ENCODE results near the gene MDFI.

Gene MDFI

GRCh38 chr6:41690541-41691330 lies 52.5 kb downstream of the MDFI start:
- DNase-seq, result no peak

- DNase-seq, result no peak
Observed at GRCh38 chr6:41691426-41692079, 53.3 kb downstream of the MDFI start.

GRCh38 chr6:41692080-41692675 lies 53.9 kb downstream of the MDFI start:
- no peak for DNase-seq

DNA sequence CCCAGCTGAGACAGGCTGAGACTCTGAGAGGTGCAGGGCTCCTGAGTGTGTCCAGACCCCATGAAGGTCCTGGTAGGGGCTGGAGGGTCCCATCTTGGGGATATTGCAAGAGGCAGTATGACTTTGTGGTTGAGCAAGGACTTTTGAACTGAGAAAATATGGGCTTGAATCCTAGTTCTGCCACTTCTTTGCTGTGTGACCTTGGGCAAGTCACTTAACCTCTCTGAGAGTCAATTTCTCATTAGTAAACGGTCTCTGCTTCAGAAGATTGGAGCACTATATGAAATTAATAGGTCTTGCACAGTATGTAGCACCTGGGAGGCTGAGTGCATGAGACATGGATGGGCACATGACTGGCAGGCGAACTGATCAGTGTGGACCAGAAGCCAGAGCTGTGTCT lies 54.5 kb downstream of the MDFI start:
- DNase-seq, result no peak

DNA sequence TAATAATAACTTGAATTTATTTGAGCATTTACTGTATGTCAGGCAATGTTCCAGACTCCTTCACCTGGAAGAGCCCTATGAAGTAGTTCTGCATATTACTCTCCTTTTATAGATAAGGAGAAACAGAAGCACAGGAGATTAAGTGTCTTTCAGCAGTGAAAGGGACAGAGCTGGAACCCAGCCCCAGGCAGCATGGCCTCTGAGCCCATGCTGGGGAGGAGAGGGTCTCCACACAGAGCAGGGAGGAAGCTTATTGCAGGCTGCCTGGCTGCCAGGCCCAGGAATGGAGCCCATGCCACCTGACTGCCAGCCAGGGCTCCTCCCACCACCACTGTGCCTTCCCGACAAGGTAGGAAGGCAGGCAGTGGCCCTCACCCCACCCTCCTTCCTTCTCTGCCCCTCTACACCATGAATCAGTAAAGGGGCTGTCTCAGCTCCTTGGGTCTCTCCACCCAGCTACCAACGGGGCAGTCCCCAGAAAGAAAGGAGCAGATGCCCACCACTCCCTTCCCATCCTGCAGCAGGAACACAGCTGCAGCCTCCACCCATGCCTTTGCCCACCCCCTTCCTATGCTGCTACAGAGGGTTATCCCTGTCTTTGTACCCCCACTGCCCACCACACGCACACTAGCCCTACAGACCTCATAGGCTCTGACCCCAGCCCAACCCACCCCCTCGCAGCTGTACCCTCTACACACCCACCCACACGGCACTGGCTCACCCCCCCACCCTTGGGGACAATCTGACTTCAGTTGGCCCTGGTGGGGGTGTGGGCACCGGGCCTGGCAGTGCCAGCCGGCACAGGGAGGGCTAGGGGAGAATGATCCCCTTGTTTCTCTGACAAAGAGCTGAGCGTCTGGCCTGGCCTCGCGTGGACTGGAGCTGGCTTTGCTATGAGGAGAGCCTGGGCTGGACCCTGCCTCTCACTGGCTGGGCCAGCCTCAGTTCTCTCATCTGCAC lies 55.3 kb downstream of the MDFI start:
- DNase-seq, result no peak

DNA sequence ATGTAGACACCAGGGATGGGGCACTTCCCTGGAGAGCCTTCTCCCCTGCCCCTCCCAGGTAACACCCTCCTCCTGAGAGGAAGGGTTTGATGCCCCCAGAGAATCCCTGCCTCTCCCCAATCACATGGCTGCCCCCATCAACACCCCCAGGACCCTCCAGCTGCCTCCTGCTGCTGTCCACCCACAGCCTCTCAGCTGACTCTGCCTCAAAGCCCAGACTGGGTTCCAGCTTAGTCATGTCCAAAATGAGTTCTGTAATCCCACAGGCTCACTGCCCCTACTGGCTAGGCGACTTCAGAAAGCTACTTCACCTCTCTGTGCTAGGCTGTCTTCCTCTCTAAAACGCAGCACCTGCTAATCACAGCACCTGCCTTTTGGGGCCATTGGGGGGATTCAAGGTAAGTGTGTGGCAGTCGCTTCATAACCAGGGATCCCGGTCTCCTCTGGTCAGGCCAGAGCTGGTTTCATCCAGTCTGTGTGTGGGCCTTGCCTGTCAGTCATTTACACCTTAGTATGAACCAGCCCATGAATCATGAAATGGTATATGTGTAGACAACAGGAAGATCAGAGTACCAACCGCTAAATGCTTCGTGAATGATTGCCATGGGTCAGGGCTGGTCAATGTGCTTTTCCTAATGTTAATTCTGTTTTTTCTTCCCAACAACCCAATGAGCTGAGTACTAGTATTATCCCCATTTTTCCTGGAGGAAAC lies 56.7 kb downstream of the MDFI start:
- peak; percentile 57 for DNase-seq

- DNase-seq, result no peak
Observed at GRCh38 chr6:41695825-41696224, 57.6 kb downstream of the MDFI start.

- DNase-seq, result no peak
Observed at GRCh38 chr6:41696788-41697187, 58.5 kb downstream of the MDFI start.

DNA sequence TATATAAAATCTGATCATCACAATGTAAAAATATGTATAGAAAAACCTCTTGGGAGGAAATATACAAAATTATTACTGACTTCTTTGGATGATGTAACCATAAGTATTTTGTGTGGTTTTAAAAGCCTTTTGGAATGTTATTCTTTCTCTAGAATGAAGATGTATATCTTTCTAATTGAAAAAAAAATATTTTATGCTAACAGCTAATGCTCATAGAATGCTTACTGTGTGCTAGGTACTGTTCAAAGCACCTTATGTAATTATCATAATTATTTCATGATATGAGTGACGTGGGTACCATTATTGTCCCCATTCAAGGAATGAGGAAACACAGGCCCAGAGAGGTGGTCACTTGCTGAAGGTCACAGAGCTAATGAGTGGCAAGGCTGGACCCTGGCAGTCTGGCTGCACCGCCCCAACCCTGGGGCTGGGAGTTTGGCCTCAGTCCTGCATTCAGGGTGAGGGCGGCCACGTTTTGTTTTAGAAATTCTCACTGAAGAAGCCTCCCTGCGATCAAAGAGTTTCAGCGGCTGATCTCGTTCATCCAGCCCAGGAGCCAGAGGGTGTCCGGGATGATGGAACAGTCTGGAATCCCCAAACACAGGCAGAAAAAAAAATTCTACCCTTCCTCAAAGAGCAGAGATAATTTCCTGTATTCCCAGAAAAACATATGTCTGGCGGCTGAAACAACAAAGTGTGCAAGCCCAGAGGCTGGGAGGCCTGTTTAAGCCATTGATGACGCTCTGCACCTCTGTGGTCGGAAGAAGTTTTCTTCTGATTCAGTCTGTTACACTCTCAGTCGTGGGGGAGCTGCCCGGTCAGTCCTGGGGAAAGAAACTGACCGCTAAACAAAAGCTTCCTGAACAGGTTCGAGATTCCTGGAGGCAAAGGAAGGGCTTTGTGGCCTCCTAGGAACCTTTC lies 59.9 kb downstream of the MDFI start:
- DNase-seq, result no peak

DNA sequence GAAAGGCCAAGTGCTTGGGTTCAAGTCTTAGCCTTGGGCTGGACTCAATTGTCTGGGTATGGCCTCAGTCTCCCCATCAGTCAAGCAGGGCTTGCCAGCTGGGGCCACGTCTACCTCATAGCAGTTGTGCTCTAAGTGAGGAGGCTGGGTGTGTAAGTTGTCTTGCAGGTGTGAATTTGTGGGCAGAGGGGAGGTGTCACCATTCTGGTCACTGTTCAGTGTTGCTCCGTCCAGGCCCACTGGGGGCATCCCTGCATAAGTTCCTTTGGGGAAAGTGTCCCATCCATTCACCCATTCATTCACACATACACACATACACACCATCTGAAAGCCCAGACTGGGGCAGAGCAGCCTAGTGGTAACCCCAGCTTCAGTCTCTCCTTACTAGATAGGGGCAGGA lies 60.8 kb downstream of the MDFI start:
- no peak for DNase-seq

GRCh38 chr6:41700463-41701347 lies 62.4 kb downstream of the MDFI start:
- no peak for DNase-seq

- DNase-seq, result no peak
Observed at GRCh38 chr6:41702089-41702745, 63.9 kb downstream of the MDFI start.

DNA sequence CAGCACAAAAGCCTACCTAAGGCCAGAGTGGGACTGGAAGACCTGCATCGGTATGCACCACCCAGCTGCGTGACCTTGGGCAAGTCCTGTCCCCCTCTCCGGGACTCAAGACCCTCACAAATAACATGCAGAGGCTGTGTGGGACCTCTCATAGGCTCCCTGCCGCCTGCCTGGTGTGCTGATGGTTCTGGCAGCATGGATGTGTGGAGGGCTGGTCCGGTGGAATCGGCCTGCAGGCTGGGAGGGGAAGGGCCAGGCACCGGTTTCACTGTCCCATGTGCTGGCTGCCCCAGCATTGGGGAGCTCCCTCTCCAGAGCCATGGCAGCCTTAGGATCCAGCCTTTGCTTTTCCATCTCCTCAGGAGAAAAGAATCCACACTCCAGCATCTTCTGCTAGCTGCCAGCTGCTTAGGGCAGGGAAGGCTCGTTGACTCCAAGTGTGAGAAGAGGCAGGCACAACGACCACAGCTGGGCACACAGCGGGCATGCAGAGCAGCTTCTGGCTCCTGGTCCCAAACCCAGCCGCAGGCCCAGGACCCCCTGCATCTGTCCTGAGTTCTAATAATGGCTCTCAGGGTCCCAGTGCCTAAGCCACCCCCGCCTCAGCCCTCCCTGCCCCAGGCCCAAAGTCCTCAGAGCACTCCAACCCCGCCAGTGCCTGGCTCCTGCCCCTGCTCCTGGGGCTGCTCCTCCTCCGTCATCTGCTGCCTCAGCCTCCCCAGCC lies 64.7 kb downstream of the MDFI start:
- no peak for DNase-seq

All from inflammatory macrophage treated with lipopolysaccharide for 4 hours (primary cell).